HG02571 (cell line): ENCODE results near the gene NOL3.
A peak's percentile ranks its signal among the peaks of the same experiment; 100 is the strongest.

Experiments used
- ATAC-seq: cut with Tn5 transposase; IDR thresholded peaks from one replicate; pipeline ENCODE4 v1.9.1; 2021; ENCODE audit warnings: mild to moderate bottlenecking, moderate library complexity; ENCODE audit not compliant: unreplicated experiment

Gene NOL3

GRCh38 chr16:67169642-67170167 is 633 bp upstream of the NOL3 start:
- no peak for ATAC-seq

- no peak for ATAC-seq
Observed at GRCh38 chr16:67170949-67171649, 761 bp downstream of the NOL3 start.

DNA sequence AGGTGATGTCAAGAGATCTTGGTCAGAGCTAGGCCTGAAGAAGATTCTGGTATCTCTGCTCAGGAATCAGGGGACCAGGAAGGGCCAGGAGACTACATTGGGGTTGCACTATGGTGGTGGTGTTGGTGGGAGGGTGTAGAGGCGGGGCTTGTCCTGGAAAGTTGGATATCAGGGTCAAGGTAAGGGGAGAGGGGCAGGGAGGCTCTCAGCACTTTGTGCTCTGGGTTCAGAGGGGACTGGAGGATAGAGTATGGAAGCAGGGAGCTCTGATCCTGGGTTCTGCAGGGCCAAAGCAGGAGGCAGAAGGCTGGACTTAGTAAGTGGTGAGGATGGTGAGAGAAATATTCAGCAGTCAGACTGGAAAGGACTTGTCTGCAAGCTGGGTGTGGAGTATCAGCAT is 3.0 kb downstream of the NOL3 start:
- no peak for ATAC-seq

DNA sequence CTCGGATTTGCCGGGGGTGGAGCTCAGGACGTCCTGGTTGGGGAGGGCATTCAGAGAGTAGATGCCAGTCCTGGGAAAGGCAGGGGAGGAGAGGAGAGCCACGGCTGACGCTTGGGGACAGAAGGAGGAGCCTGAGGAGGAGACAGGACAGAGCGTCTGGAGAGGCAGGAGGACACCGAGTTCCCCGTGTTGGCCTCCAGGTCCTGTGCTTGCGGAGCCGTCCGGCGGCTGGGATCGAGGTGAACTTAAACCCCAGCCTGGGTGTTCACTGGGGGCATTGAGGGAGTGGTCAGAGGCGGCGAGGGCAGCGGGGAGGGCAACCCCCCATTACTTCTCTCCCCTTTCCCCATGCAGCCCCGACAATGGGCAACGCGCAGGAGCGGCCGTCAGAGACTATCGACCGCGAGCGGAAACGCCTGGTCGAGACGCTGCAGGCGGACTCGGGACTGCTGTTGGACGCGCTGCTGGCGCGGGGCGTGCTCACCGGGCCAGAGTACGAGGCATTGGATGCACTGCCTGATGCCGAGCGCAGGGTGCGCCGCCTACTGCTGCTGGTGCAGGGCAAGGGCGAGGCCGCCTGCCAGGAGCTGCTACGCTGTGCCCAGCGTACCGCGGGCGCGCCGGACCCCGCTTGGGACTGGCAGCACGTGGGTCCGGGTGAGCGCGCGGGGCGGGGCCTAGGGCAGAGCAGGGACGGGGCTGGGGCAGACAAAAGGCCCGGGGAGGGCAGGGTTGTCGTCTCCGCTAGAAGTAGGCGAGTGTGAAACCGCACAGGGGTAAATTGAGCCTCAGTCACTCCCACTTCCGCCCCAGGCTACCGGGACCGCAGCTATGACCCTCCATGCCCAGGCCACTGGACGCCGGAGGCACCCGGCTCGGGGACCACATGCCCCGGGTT is 3.7 kb downstream of the NOL3 start:
- no peak for ATAC-seq

DNA sequence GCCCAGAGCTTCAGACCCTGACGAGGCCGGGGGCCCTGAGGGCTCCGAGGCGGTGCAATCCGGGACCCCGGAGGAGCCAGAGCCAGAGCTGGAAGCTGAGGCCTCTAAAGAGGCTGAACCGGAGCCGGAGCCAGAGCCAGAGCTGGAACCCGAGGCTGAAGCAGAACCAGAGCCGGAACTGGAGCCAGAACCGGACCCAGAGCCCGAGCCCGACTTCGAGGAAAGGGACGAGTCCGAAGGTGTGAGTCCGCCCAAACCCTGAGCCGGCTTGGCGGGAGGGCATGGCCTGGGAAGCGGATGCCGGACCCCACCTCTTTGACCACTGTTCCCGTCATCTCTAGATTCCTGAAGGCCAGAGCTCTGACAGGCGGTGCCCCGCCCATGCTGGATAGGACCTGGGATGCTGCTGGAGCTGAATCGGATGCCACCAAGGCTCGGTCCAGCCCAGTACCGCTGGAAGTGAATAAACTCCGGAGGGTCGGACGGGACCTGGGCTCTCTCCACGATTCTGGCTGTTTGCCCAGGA is 4.4 kb downstream of the NOL3 start:
- ATAC-seq, result no peak

- no peak for ATAC-seq
Observed at GRCh38 chr16:67176662-67177061, 6.3 kb downstream of the NOL3 start.

DNA sequence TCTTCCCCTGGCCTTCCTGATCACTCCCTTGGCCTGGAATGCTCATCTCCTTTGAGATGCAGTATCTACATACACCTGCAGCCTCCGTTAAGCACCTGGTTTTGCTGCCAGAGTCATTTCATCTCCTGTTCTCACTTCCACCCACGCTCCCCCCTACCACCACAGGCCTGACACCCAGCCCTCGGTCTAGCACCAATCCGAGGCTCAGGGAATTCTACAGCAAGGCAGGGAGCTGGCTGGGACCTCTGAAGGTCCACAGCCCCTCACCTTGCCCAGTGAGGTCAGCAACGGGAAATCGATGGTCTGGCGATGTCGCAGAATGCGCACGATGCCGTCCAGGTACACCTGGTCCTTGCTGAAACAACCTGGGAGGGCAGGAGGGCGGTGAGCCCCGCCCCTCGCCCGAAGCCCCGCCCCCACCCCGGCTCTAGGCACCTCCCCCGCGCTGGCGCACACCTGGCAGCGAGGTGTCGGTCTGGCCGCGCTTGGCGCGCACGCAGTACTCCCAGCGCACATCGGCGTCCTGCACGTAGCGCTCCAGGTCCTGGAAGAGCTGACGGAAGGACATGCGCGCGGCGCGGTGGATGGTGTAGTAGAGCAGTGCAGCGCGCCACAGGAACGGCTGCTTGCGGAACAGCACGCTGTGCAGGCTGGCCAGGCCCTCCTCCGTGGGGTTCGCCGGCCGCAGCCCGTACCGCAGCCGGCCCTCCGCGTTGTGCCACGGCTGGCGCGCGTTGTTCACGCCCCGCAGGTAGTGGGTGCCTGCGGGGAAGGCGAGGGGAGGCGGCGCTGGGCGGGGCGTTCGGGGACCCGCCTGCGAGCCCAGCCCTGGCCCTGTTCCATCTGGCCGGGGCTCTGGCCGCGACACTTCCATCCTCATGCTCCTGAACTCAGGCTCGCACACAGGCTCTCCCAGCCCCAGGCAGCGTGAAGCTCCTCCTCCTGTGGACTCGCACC is 7.7 kb downstream of the NOL3 start:
- no peak for ATAC-seq

- no peak for ATAC-seq
Observed at GRCh38 chr16:67179421-67180080, 9.2 kb downstream of the NOL3 start.

DNA sequence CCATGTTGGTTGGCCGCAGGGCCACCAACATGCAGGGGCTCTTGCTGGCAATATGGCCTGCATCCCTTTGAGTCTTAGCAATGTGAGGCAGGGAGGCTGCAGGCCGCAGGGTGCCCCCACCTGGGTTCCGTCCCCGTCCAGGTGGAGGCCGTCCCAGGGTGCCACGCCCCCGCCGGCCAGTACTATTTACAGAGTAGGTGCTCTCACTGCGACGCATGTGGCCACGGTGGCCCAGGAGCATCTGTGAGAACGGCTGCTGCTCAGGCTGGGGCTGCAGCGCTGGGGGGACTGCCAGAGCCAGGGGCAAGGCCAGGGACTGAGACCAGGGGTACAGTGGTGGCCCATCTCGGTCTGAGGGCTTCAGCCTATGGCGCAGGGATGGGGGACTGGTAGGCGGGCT is 9.8 kb downstream of the NOL3 start:
- no peak for ATAC-seq

- no peak for ATAC-seq
Observed at GRCh38 chr16:67181346-67181745, 11.0 kb downstream of the NOL3 start.

DNA sequence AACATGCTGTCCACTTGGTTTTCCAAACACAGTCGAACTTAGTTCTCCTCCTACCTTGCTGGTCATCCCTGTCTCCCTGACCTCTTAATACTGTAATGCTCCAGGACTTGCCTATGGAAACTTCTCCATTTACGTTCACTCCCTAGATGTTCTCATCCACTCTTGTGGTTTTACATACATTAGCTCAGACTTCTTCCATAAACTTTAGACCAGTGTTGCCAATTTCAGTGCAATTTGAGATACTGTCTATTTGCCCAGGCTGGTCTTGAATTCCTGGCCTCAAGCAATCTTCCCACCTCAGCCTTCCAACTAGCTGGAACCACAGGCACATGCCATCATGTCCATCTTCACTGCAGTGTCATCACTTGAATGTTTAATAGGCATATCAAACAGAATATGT is 11.9 kb downstream of the NOL3 start:
- no peak for ATAC-seq

DNA sequence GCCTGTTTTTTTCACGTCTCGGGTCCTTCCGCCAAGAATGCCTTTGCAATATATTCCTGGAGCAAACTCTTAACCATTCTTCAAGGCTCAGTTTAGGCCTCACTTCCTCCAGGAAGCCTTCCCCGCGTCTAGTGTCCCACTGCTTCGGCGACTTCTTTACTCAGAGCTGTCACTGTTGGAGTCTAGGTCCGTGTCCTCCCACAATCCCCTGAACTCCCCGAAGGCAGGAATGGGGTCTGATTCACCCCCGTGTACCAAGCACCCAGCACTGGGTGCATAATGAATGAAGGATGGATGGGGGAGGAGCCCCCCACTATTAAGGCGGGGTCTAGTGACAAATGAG is 12.9 kb downstream of the NOL3 start:
- no peak for ATAC-seq

GRCh38 chr16:67183627-67184452 is 13.5 kb downstream of the NOL3 start, which contains the start of gene MATCAP1:
Gene MATCAP1, minus strand, starts transcription at chr16:67183963. Its CDS starts 3,353 bp downstream, at chr16:67180610.
- peak; percentile 87 for ATAC-seq

GRCh38 chr16:67184453-67184994 is 14.2 kb downstream of the NOL3 start:
- no peak for ATAC-seq

GRCh38 chr16:67184995-67185650 is 14.8 kb downstream of the NOL3 start:
- ATAC-seq, result no peak

DNA sequence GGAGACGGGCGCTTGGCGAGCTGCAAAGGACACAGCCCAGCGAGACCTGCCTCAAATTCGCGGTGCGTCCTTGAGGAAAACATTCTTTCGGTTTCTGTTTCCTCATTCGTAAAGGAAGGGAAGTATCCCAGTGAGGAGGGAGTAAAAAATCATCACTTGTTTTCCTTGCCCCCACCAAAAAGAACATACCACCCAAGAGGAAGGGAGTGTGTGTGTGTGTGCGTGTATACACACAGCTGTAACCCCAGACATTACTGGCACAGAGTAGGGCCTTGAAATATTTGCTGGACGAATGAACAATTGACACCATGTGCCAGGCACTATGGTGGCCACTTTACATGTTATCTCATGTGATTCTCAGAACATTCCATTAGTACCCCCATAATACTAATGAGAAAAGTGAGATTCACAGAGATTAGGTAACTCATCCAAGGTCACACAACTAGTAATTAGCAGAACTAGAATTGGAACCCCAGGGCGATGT is 15.4 kb downstream of the NOL3 start:
- ATAC-seq, result no peak

DNA sequence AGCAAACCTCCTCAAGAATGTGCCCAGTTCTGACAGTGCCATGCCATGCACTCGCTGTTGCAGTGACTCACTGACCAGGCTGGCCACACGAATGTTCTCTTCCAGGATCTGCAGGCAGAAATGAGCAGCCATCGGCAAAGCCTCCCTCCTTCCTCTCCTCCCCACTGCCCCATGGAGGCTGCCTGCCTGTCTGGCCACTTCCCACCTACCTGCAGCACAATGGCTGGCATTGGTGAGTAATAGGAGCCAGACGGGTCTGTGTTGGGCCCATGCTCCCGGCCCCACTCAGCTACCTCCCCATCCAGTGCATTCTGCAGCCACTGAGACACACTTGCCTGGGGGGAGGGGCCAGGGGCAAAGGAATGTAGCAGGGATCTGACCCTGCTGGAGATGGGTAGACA is 16.2 kb downstream of the NOL3 start:
- ATAC-seq, result no peak

GRCh38 chr16:67187175-67187890 is 17.0 kb downstream of the NOL3 start:
- no peak for ATAC-seq
